IPS-18c (cell line): ENCODE data around the gene NAP1L4.

Experiments used
- H3K4me3 ChIP-seq: 2 replicates; pipeline ENCODE4 v1.7.0; 2013; ENCODE audit warnings: low read depth, mild to moderate bottlenecking, low read length, moderate library complexity; ENCODE audit not compliant: insufficient read depth
- H3K9me3 ChIP-seq: one replicate; pipeline ENCODE4 v1.6.1; 2013; ENCODE audit warnings: mild to moderate bottlenecking, low read length, moderate library complexity; ENCODE audit not compliant: control insufficient read depth, insufficient read depth

Gene NAP1L4

DNA sequence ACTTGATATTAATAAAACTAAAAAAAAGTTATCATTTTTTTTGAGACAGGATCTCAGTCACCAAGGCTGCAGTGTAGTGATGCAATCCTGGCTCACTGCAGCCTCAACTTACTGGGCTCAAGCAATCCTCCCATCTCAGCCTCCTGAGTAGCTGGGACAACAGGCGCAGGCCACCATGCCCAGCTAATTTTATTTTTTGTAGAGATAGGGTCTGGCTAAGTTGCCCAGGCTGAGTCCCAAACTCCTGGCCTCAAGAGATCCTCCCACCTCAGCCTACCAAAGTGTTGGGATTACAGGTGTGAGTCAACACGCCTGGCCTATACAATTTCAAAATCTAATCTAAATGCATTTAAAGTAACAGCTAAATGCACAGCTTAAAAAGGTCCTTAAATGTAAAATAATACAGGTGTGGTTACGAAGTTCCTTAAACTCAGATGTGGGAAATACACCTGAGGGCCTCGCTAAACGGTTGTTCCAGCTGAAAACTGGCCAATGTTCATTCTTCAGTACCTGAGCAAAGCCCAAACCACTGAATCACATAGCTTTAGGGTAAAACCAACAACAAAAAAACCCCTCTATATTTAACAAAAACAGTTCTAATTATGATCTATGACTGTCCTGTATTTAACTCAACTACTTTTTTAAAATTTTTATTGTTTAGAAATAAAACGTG is 11.8 kb downstream of the NAP1L4 start:
- Histone ChIP-seq H3K4me3 (no peak overlapping the region), H3K9me3 (no peaks in the 10 kb centered on the region)

DNA sequence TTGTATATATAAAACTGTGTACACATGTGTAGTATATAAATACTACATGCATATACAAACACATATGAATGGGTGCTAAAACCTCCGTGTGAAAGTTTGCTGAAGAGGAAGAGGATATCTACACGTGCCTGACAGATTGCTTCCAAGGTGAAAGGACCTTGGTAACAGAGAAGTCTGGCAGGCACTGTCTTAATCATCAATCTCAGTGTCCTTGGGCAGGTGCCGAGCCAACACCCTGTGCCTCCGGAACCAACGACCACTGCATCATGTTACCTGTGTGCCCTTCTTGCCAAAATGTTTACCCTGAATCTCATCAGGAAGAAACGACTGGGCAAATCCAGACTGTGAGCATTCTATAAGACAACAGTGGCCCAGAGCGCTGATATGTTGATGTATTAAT is 15.0 kb downstream of the NAP1L4 start:
- H3K4me3 ChIP-seq = no peak overlapping the region

DNA sequence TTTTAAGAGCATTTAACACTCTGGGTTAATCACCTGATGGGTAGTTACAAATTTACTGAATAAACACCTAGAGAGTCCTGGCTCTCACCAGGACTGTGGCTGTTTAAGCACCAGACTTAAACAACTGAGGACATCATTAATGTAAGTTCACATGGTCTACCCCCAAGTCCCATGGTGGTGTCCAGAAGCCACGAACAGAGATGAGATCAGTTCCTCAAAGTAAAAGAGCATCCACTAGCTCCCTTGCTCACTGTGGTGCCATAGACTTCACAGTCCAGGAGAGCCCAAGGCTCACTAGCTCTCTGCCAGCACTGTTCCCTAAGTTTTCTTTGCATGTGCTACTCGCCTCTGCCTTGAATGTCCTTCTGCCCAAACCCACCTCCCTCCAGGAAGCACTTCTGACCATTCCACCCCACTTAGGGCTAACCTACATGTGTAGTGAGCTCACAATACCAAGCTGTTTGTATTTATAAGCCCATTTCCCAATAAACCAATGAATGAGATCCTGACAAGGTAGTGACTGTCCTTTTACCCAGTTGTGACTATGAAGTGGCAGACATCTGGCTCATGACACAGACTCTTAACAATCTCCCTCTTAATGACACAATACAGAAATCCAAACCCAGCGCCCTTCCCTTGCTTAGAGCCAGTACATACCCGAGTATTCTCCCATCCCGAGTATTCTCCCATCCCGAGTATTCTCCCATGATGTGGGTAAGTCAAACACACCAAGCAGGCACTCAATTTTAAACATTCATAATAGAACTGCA is 15.7 kb downstream of the NAP1L4 start:
- Histone ChIP-seq H3K4me3 (no peak overlapping the region), H3K9me3 (no peaks in the 10 kb centered on the region)

More for the DNA sequence above, 15.0 kb downstream of the NAP1L4 start:
- no peaks in the 10 kb centered on the region for H3K9me3 ChIP-seq

GRCh38 chr11:2975594-2975993 is 16.5 kb downstream of the NAP1L4 start:
- no peak overlapping the region for H3K4me3 ChIP-seq
- no peaks in the 10 kb centered on the region for H3K9me3 ChIP-seq

- no peak overlapping the region for H3K4me3 ChIP-seq
- H3K9me3 ChIP-seq = no peaks in the 10 kb centered on the region
Observed at GRCh38 chr11:2974272-2974671, 17.9 kb downstream of the NAP1L4 start.

- Histone ChIP-seq H3K9me3 (no peaks in the 10 kb centered on the region), H3K4me3 (no peak overlapping the region)
Observed at GRCh38 chr11:2968341-2968900, 23.7 kb downstream of the NAP1L4 start.

- Histone ChIP-seq H3K9me3 (no peaks in the 10 kb centered on the region), H3K4me3 (no peak overlapping the region)
Observed at GRCh38 chr11:2964782-2965181, 27.3 kb downstream of the NAP1L4 start.

- H3K9me3 ChIP-seq = no peaks in the 10 kb centered on the region
- H3K4me3 ChIP-seq = no peak overlapping the region
Observed at GRCh38 chr11:2963761-2964160, 28.4 kb downstream of the NAP1L4 start.

GRCh38 chr11:2963112-2963754 is 28.9 kb downstream of the NAP1L4 start:
- no peak overlapping the region for H3K4me3 ChIP-seq
- no peaks in the 10 kb centered on the region for H3K9me3 ChIP-seq

GRCh38 chr11:2961080-2961479 is 31.0 kb downstream of the NAP1L4 start:
- Histone ChIP-seq H3K9me3 (no peaks in the 10 kb centered on the region), H3K4me3 (no peak overlapping the region)

DNA sequence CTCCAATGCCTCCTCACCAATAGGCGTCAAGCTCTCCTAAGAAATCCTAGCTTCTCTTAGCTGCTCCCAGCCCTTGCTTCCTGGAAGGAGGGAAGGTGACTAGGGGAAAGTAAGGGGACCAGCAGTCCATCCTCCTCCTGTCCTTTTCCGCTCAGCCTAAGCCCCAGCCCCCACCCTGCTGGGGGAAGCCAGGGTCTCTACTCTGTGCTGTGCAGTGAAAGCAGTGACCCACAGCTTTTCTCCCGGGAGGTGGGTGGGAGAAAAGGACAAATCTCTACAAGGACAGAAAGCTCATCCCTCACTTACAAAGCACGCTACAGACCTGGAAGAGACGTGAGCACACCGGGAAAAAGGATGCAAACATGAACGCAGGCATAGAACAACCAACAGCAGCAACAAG is 32.0 kb downstream of the NAP1L4 start:
- Histone ChIP-seq H3K4me3 (no peak overlapping the region), H3K9me3 (no peaks in the 10 kb centered on the region)

GRCh38 chr11:2958251-2958650 is 33.9 kb downstream of the NAP1L4 start:
- no peak overlapping the region for H3K4me3 ChIP-seq

DNA sequence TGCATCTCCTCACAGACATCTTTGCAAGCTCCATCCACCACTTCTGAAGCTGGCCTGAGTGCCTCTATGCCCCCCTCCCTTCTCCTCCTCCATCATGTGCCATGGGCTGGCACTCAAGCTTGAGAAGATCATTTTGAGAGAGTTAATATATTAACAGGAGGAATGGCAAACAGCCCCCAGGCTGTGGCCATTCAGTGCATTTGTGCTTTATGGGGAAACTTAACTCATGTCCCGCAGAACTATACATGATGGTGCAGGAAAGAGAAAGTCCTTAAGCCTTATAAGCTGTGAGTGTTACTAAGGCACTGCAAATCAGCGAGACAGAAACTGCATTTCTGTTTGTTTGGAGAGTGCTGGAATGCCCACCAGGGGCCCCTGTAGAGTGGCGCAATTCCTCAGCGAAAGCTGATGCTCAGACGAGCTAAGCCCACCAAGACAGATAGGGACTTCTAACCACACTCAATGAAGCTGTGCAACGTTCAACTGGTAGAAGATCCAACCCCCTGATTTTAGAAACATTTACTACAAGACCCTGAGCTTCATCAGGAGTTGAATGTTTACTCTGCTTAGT is 36.1 kb downstream of the NAP1L4 start:
- no peaks in the 10 kb centered on the region for H3K9me3 ChIP-seq
- no peak overlapping the region for H3K4me3 ChIP-seq

More at GRCh38 chr11:2958251-2958650, 33.9 kb downstream of the NAP1L4 start:
- H3K9me3 ChIP-seq = no peaks in the 10 kb centered on the region

DNA sequence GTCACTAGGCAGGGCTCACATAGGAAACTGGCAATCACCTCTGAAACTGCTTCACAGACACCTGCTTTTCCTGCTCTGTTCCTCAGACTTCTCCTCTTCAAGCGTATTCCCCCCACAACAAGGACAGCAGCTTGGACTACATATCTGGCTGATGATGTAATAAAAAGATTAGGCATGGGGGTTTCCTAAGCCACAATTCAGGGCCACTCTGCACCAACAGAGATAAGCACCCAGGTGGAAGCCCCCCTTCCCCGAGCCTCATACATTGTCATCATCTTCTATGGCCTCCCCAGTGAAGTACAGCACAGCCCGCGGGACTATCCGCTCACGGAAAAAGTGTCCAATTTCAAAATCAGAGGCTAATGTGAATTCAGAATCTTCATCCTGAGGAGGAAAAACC is 37.9 kb downstream of the NAP1L4 start:
- no peaks in the 10 kb centered on the region for H3K9me3 ChIP-seq
- H3K4me3 ChIP-seq = no peak overlapping the region

DNA sequence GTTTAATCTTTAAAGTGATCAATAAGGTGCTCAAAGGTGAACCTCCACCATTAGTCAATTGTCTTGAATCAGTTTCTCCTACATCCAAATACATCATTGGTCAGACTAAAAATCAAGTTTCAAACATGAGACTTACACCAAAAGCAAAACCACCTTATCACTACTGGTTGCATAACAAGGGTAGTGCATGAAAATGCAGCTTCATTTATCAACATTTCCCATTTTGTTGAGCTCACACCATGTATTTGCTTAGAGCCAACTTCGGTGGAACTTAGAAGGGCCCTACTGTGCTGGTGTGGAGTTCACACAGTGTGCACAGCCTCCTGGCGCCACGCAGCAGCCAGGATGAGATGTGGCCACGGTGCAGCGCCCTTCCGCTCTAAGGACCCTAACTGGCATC is 39.8 kb downstream of the NAP1L4 start:
- H3K9me3 ChIP-seq = no peaks in the 10 kb centered on the region
- no peak overlapping the region for H3K4me3 ChIP-seq

GRCh38 chr11:2951231-2952110 is 40.7 kb downstream of the NAP1L4 start:
- Histone ChIP-seq H3K4me3 (no peak overlapping the region), H3K9me3 (no peaks in the 10 kb centered on the region)

DNA sequence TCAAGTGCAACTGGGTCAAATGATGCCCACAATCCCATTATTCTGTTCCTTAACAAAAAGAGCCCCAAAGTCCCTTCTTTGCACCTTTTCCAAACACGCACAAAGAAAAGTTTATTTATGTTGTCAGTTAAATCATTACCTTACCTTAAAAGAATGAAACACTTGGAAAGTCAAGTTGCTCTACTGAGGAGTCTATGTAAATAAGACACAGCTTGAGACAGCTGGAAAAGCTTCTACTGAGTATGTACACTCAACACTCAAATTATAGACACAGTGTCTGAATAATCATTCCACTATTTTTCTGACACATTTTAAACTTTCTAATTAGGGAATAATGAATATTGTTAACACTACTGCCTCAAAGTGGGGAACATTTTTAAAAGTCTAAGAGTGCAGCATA is 41.3 kb downstream of the NAP1L4 start:
- no peaks in the 10 kb centered on the region for H3K9me3 ChIP-seq

More for the DNA sequence above, 41.3 kb downstream of the NAP1L4 start:
- no peak overlapping the region for H3K4me3 ChIP-seq
